OCI-LY1 (cell line): Measurements from ENCODE around the gene CATSPER1.

Source experiments
- H2AFZ ChIP-seq: fragments of 200-600 bp; sonication (generic), shearing (Covaris generic); 2 replicates; pipeline ENCODE4 v1.6.0; 2014; ENCODE audit warnings: antibody characterized with exemption, mild to moderate bottlenecking, low read length
- H3F3A ChIP-seq: fragments of 200-600 bp; sonication (generic), shearing (Covaris generic); 2 replicates; pipeline ENCODE4 v1.6.0; 2014; ENCODE audit warnings: mild to moderate bottlenecking, antibody characterized with exemption, low read length, moderate library complexity; ENCODE audit not compliant: insufficient read depth
- H3K27ac ChIP-seq: fragments of 200-600 bp; sonication (generic); 2 replicates; pipeline ENCODE4 v1.5.1; 2014; ENCODE audit warnings: low read length, mixed run types, mild to moderate bottlenecking, low read depth; ENCODE audit not compliant: poor library complexity, severe bottlenecking
- H3K27me3 ChIP-seq: fragments of 200-600 bp; sonication (generic); 2 replicates; pipeline ENCODE4 v1.6.0; 2014; ENCODE audit warnings: antibody characterized with exemption, mild to moderate bottlenecking, low read length, moderate library complexity; ENCODE audit not compliant: insufficient read depth
- H3K36me3 ChIP-seq: fragments of 200-600 bp; sonication (generic); 2 replicates; pipeline ENCODE4 v1.6.1; 2014; ENCODE audit warnings: mild to moderate bottlenecking, antibody characterized with exemption, low read length, moderate library complexity, mixed read lengths; ENCODE audit not compliant: insufficient read depth
- H3K4me1 ChIP-seq: fragments of 200-600 bp; sonication (generic); 2 replicates; pipeline ENCODE4 v1.5.1; 2014; ENCODE audit warnings: mild to moderate bottlenecking, low read length, moderate library complexity; ENCODE audit not compliant: insufficient read depth, severe bottlenecking
- H3K4me2 ChIP-seq: fragments of 200-600 bp; sonication (generic), shearing (Covaris generic); 2 replicates; pipeline ENCODE4 v1.6.1; 2014; ENCODE audit warnings: low read length
- H3K4me3 ChIP-seq: fragments of 200-600 bp; sonication (generic); 2 replicates; pipeline ENCODE4 v1.5.1; 2014; ENCODE audit warnings: low read length, low read depth, mild to moderate bottlenecking, mixed read lengths; ENCODE audit not compliant: poor library complexity, severe bottlenecking
- H3K79me2 ChIP-seq: fragments of 200-600 bp; shearing (Covaris generic); 2 replicates; pipeline ENCODE4 v1.6.1; 2016; ENCODE audit warnings: mixed run types, low read length, mixed read lengths; ENCODE audit not compliant: insufficient read depth
- H3K9ac ChIP-seq: fragments of 200-600 bp; sonication (generic), shearing (Covaris generic); 2 replicates; pipeline ENCODE4 v1.6.1; 2014; ENCODE audit warnings: mild to moderate bottlenecking, low read length, mixed read lengths
- H3K9me2 ChIP-seq: fragments of 200-600 bp; sonication (generic), shearing (Covaris generic); 2 replicates; pipeline ENCODE4 v1.6.1; 2014; ENCODE audit warnings: low read depth, mild to moderate bottlenecking, low read length, mixed read lengths
- H3K9me3 ChIP-seq: fragments of 200-600 bp; shearing (Covaris generic); 2 replicates; pipeline ENCODE4 v1.6.1; 2014; ENCODE audit warnings: low read length, mixed read lengths
- H4K20me1 ChIP-seq: fragments of 200-600 bp; sonication (generic), shearing (Covaris generic); 2 replicates; pipeline ENCODE4 v1.6.0; 2016; ENCODE audit warnings: mild to moderate bottlenecking, low read length; ENCODE audit not compliant: insufficient read depth
- EZH2 ChIP-seq: fragments of 200-600 bp; sonication (generic), shearing (Covaris generic); IDR thresholded peaks from 2 replicates; pipeline ENCODE4 v1.8.0; 2017; ENCODE audit warnings: borderline replicate concordance, mixed run types, mild to moderate bottlenecking, antibody characterized with exemption, low read length, moderate library complexity, mixed read lengths
- TF ChIP-seq, protein P1 (sequence below): fragments of 200-600 bp; sonication (generic), shearing (Covaris generic); IDR thresholded peaks from 2 replicates; pipeline ENCODE4 v1.5.1; 2017; ENCODE audit warnings: mild to moderate bottlenecking, antibody characterized with exemption, low read length, moderate library complexity, mixed read lengths

The CATSPER1 gene

DNA sequence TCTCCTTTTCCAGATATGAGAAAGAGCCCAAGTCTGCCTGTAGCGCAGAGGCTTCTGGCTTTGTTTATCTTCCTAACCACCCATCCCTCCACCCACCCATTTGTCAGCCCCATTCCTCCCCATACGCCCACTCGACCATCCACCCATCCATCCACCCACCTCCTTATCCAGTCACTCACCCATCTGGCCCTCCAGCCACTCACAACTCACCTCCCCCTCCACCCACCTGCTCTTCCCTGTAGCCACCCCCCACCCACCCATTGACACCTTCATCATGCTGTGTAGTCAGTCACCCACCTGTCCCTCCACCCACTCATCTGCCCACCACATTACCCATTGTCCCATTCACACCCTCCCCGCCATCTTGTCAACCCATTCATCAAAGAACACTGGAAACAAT, 9.0 kb downstream of the CATSPER1 start:
- no peaks in the 10 kb centered on the region for H4K20me1 ChIP-seq
- no peaks in the 10 kb centered on the region for H3K9me3 ChIP-seq
- peaks cover 2% of the 10 kb centered on the region for H3K4me1 ChIP-seq
- H3K9me2 ChIP-seq, result no peaks in the 10 kb centered on the region
- no peak overlapping the region for H3K9ac ChIP-seq
- H3K79me2 ChIP-seq, result no peaks in the 10 kb centered on the region
- H2AFZ ChIP-seq, result no peak overlapping the region
- H3K4me2 ChIP-seq, result no peak overlapping the region
- H3K27ac ChIP-seq, result no peak overlapping the region
- no peaks in the 10 kb centered on the region for H3F3A ChIP-seq
- no peak overlapping the region for H3K4me3 ChIP-seq
- no peak for TF ChIP-seq EZH2
- TF ChIP-seq, protein P1, sequence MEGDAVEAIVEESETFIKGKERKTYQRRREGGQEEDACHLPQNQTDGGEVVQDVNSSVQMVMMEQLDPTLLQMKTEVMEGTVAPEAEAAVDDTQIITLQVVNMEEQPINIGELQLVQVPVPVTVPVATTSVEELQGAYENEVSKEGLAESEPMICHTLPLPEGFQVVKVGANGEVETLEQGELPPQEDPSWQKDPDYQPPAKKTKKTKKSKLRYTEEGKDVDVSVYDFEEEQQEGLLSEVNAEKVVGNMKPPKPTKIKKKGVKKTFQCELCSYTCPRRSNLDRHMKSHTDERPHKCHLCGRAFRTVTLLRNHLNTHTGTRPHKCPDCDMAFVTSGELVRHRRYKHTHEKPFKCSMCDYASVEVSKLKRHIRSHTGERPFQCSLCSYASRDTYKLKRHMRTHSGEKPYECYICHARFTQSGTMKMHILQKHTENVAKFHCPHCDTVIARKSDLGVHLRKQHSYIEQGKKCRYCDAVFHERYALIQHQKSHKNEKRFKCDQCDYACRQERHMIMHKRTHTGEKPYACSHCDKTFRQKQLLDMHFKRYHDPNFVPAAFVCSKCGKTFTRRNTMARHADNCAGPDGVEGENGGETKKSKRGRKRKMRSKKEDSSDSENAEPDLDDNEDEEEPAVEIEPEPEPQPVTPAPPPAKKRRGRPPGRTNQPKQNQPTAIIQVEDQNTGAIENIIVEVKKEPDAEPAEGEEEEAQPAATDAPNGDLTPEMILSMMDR, result no peak
- H3K27me3 ChIP-seq, result 0 out of 2 replicates have a peak, but pooled peaks cover 7% of the 10 kb centered on the region
- H3K36me3 ChIP-seq, result no peaks in the 10 kb centered on the region

DNA sequence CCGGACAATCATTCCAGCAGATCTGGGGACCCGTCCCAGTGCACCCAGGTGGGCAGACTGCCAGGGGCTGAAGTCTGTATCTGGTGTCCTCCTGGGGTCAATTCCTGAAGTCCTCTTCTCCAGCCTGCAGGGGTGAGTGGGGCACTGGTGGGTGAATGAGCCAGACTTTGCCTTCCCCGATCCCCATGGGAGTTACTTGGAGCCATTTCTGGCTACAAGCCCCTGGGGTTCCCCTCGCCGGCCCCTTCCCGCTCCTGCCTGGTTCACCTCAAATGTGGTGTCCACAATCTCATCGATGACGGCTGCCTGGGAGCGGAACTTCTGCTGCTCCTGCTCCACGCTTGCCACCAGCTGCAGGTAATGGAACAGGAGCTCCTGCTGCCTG, 9.5 kb downstream of the CATSPER1 start:
- H3F3A ChIP-seq, result no peaks in the 10 kb centered on the region
- no peaks in the 10 kb centered on the region for H3K9me2 ChIP-seq
- H3K79me2 ChIP-seq, result no peaks in the 10 kb centered on the region
- H3K4me2 ChIP-seq, result no peak overlapping the region
- H3K27ac ChIP-seq, result no peak overlapping the region
- H3K9ac ChIP-seq, result no peak overlapping the region
- no peak overlapping the region for H2AFZ ChIP-seq
- H4K20me1 ChIP-seq, result no peaks in the 10 kb centered on the region
- TF ChIP-seq, protein P1, result no peak
- TF ChIP-seq EZH2, result no peak
- no peak overlapping the region for H3K4me3 ChIP-seq
- no peaks in the 10 kb centered on the region for H3K36me3 ChIP-seq
- 0 out of 2 replicates have a peak, but pooled peaks cover 6% of the 10 kb centered on the region for H3K27me3 ChIP-seq
- H3K4me1 ChIP-seq, result no peaks in the 10 kb centered on the region
- H3K9me3 ChIP-seq, result no peaks in the 10 kb centered on the region

DNA sequence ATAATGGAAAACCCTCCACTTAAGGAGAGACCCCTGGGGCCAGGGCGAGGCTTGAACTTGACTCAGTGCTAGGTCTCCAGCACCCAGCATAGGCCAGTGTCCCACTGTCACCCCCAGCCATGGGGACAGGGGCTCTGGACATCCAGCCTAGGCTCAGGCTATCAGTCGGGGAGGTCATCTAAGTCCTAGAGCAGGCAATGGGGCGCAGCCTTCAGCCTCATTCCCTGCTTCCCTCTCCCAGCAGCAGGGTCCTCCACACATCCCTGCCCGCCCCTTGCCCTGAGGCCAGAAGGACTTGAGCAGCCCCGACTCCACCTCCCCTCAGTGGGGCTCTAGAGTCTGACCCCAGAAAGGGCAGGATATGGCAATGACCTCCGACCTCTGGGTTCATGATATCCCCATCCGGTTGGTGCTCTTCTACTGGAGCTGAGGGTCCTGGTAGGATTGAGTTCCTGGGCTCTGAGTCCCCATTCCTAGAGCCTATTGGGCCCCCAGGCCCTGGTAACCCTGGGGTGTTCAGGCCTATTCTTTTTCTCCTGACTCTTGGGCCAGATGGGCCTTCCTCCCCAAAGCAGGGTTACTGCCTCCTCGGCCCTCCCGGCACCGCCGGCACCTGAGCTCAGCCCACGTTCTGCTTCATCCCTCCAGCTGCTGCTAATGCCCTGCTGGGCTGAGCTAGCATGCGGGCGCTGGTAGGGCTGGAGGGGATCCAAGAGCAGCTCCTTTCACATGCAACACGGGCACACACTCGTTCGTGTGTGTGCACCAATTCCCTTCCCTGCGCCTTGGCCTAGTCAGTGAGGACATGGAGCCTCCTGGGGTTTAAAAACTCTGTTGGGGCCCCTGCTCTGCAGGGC, 10.1 kb downstream of the CATSPER1 start:
- Histone ChIP-seq H3K27me3 (no peaks in the 10 kb centered on the region), H4K20me1 (no peaks in the 10 kb centered on the region), H3K9me3 (no peaks in the 10 kb centered on the region), H3K4me2 (no peak overlapping the region), H3K9ac (no peak overlapping the region), H3F3A (no peaks in the 10 kb centered on the region), H3K4me3 (no peak overlapping the region), H3K9me2 (no peaks in the 10 kb centered on the region), H2AFZ (no peak overlapping the region), H3K27ac (no peak overlapping the region), H3K36me3 (no peaks in the 10 kb centered on the region), H3K4me1 (no peaks in the 10 kb centered on the region), H3K79me2 (no peaks in the 10 kb centered on the region)
- TF ChIP-seq, protein P1, result no peak
- TF ChIP-seq EZH2, result no peak
